SKM-1 (cell line): Measurements from ENCODE around the gene TMEM37.

Source experiments
- DNase-seq: peaks from one replicate; lab custom pipeline; 2025; ENCODE audit not compliant: unreplicated experiment; lab: John Stamatoyannopoulos, UW

Gene TMEM37

GRCh38 chr2:119417908-119418307 is 13.7 kb upstream of the TMEM37 start:
- no peak for DNase-seq

- no peak for DNase-seq
Measured at GRCh38 chr2:119419065-119419464, 12.6 kb upstream of the TMEM37 start.

- DNase-seq = no peak
Measured at GRCh38 chr2:119419803-119420508, 11.7 kb upstream of the TMEM37 start.

GRCh38 chr2:119421304-119421703 is 10.3 kb upstream of the TMEM37 start:
- DNase-seq = no peak

- DNase-seq = no peak
Measured at GRCh38 chr2:119421741-119422140, 9.9 kb upstream of the TMEM37 start.

- DNase-seq = no peak
Measured at GRCh38 chr2:119422360-119423107, 9.1 kb upstream of the TMEM37 start.

- DNase-seq = no peak
Measured at GRCh38 chr2:119423108-119423444, 8.6 kb upstream of the TMEM37 start.

- no peak for DNase-seq
Measured at GRCh38 chr2:119423811-119424210, 7.8 kb upstream of the TMEM37 start.

GRCh38 chr2:119424284-119425118 is 7.2 kb upstream of the TMEM37 start:
- no peak for DNase-seq

GRCh38 chr2:119425119-119425405 is 6.6 kb upstream of the TMEM37 start:
- DNase-seq = no peak

GRCh38 chr2:119425620-119426395 is 5.8 kb upstream of the TMEM37 start:
- DNase-seq = no peak

GRCh38 chr2:119426396-119426675 is 5.3 kb upstream of the TMEM37 start:
- no peak for DNase-seq

- no peak for DNase-seq
Measured at GRCh38 chr2:119426801-119427395, 4.8 kb upstream of the TMEM37 start.

GRCh38 chr2:119427756-119428155 is 3.9 kb upstream of the TMEM37 start:
- DNase-seq = no peak

GRCh38 chr2:119428488-119429224 is 3.0 kb upstream of the TMEM37 start:
- no peak for DNase-seq

- DNase-seq = no peak
Measured at GRCh38 chr2:119429225-119429981, 2.3 kb upstream of the TMEM37 start.

GRCh38 chr2:119430023-119430498 is 1.6 kb upstream of the TMEM37 start:
- DNase-seq = no peak

GRCh38 chr2:119431976-119432850 is 559 bp downstream of the TMEM37 start:
- no peak for DNase-seq
